CD4-positive, alpha-beta T cell treated with Interferon alpha-2 for 1 hour (primary cell): ENCODE measurements around the gene PPIAL4G.
"Not testable (repeated sequence)": the region's sequence is repeated elsewhere in the genome, so short reads cannot be mapped to it uniquely, and the experiment has no call there.

Source experiments
- DNase-seq, 2 donors: peaks; one replicate each; pipeline ENCODE4 v3.0.0-alpha.2; 2020 to 2022

The PPIAL4G gene

DNA sequence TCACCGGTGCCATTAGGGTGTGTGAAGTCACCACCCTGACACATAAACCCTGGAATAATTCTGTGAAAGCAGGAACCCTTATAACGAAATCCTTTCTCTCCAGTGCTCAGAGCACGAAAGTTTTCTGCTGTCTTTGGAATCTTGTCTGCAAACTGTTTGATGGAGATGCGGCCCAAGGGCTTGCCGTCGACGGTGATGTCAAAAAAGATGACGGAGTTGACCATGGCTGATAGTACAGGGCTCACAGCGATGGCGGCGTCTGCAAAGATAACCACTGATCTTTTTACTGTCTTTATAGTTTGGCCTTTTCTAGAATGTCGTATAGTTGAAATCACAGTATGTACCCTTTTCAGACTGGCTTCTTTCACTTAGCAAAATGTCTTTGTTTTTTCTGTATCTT lies at the start of gene PPIAL4G:
PPIAL4G (minus strand) TSS at position 274 of the 400 bp plus-strand sequence; CDS start at position 224, 50 bp downstream.
- DNase-seq: not testable (repeated sequence)

DNA sequence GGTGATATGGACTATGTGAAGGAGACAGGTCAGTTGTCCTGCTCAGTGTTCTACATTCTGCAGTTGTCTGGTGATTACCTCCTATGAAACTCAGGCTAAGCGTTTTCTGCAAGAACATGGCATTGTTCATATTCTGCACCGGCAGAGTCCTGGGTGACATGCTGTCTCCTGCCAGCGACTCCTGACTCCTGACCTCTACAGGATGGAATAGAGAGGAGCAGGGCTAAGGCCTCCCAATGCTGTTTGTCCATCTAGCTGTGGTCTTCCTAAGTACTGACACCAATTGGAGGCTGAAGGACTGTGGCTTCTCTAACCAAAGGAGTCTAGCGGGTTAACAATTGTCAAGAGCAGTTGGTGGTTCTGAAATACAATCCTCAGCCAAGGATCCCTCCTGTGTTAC lies 49.1 kb upstream of the PPIAL4G start:
- not testable (repeated sequence) for DNase-seq

DNA sequence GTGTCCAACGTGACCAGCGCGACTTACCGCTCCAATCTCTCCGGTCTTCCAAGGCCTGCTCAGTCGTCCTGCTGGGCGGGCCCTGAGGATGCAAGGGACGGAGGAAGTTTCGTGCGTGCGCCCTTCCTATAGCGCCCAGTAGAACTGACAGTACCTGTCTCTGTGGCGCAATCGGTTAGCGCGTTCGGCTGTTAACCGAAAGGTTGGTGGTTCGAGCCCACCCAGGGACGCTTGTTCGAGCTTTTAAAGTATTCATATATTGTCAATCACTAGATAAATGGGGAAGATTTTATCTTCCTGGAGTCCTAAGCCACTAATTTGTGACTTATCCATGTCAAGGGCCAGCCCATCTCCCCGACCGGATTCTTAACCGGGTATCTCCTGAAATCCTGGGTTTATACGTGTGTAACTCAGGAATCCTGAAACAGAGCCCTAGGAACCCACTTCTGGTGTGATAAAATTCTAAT lies 46.0 kb upstream of the PPIAL4G start:
- peak; percentile 70 to 81 for DNase-seq

DNA sequence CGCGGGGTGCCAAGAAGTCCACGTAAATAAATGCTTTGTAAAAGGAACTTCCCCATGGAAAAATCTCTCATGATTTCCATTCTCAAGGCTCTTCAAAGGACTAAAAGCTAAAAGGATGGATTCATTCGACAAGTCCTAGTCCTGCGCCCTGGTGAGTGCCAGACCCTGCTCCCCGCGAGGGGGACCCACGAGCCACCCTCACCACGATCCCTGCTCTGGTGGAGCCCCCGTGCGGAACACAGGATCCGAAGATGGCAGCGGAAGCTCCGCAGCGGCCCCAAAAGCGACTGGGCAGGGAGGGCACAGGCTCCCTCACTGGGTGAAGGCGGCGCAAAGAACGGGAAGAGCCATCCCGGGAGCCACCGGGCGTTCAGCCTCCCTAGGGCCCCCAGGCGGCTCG lies 45.5 kb upstream of the PPIAL4G start:
- DNase-seq: not testable (repeated sequence)

DNA sequence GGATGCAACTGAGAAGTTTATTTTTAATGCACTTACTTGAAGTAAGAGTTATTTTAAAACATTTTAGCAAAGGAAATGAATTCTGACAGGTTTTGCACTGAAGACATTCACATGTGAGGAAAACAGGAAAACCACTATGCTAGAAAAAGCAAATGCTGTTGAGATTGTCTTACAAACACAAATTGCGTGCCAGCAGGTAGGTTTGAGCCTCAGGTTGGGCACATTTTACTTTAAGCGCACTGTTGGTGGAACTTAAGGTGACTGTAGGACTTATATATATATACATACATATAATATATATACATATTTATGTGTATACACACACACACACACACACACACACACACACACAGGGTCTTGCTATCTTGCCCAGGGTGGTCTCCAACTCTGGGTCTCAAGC lies 43.5 kb upstream of the PPIAL4G start:
- peak in 1 of 2 donors; percentile 38 for DNase-seq

DNA sequence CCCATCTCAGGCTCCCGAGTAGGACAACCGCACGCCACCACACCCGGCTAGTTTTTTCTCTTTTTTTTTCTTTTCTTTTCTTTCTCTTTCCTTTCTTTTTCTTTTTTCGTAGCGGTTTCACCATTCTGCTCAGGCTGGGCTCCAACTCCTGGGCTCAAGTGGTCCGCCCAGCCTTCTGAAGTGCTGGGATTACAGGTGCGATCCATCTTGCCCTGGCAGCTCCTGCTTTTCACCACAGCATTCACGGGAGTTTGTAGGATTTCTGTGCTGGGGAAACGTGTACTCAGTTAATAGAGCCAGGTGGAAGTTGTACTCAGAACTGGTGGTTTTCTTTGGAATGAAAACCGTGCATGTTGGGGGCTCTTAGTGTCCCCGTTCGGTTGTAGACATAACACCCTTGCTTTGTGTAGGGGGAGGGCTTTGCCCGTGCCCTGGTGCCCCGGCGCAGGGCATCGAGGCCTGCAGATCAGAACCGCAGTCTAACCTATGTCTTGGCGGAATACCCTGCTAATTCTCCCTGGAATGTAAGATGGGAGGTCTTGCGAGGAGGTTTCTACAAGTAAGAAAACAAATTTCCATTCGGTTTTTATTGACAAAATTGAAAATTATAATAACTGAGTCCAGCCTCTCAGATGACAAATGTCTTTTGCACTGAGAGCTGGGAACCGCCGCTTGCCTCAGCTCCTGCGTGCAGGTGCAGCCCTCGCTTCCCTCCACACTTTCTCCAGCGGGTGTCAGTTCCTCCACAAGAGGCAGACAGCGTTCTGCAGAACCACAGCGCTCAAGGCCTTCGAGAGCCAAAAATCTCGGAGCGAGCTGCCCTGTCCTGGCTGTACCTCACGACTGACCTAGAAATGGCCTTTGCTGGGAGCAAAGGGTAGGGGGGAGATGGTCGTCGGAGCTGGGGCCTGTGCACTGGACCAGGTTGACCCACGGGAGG lies 40.4 kb upstream of the PPIAL4G start:
- DNase-seq: peak in 1 of 2 donors; percentile 35

DNA sequence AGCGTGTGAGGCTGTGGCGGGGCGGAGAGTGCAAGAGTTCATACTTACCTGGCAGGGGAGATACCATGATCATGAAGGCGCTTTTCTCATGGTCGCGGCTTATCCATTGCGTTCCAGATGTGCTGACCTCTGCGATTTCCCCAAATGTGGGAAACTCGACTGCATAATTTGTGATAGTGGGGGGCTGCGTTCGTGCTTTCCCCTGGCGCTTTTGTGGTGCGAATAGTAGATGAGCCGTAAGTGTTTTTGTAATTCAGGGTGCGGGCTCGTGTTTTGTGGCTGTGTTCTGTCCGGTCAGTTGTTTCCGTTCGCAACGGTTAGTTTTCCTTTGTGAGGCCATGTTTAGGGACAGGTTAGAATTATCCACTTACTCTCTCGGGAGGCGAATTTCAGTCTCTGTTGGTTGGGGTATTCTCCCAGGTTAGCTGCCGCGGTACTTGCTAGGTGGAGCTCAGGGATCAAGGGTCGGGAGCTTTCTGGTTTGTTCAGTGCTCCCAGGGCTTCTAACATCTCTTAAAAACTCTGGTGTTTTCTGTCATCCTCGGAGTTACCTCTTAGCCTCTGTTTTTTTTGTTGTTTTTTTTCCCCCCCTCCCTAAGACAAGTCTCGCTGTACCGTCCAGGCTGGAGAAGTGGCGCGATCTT lies 39.6 kb upstream of the PPIAL4G start:
- DNase-seq: peak; percentile 94 to 95

DNA sequence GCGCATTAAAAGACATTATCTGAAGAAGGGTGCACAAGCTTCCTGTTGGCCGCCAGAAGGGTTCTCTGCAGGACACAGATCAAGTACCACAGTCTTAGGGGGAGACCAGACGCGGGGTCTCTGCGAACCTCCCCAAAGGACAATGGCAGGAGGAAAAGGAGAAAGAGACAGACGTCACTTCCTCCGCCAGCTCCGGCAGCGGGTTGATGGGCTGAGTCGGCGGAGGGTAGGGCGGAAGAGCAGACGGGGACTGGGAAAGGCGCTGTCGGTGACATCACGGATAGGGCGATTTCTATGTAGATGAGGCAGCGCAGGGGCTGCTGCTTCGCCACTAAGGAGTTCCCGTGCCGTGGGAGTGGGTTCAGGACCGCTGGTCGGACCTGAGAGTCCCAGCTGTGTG lies 39.0 kb upstream of the PPIAL4G start:
- peak; percentile 91 to 92 for DNase-seq

DNA sequence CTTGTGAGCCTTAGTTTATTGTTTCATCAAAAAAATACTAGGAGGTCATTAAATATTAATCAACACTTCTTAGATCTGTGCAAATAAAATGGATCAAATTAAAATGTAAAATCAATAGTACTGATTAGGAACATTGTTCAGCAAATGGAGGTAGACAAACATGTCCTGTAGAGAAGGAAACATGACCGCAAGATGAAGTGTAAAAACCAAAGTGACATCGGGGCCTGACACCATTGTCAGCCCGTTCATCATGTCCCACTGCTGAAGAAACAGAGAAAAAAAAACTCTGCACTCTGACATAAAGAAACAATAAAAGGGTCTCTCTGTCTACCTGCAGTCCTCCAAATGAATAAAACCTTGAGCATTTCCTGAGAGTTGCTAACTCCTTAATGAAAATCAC lies 31.2 kb upstream of the PPIAL4G start:
- DNase-seq: peak in 1 of 2 donors; percentile 16

DNA sequence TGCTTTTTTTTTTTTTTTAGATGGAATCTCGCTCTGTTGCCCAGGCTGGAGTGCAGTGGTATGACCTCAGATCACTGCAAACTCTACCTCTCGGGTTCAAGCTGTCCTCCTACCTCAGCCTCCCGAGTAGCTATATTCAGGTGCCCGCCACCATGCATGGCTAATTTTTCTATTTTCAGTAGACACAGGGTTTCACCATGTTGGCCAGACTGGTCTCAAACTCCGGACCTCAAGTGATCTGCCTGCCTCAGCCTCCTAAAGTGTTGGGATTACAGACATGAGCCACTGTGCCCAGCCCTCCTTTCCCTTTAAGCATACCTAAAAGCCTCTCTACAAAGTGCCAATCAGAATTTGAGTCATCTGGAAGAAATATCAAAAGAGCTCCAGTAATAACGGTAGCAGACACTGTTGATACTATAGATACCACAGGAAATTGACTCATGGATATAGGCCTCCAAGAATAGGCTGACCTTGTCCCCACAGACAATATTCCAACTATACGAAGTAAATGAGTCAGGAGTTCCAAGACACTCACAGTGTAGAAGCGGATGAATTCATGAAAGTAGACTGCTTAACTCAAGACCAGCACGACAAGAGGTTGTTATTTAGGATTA lies 29.6 kb upstream of the PPIAL4G start:
- not testable (repeated sequence) for DNase-seq

DNA sequence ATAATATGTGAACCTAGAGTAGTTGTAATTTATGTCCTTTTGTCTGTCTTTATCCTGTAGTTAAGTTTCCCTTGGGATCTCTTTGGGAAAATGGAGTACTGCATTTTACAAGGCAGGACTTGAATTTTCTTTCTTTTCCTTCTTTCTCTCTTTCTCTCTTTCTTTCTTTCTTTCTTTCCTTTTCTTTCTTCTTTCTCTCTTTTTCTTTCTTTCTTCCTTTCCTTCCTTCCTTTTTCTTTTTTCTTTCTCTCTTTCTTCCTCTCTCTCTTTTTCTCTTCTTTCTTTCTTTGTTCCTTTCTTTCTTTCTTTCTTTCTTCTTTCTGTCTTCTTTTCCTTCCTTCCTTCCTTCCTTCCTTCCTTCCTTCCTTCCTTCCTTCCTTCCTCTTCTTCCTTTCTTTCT lies 10.8 kb upstream of the PPIAL4G start:
- DNase-seq: not testable (repeated sequence)

DNA sequence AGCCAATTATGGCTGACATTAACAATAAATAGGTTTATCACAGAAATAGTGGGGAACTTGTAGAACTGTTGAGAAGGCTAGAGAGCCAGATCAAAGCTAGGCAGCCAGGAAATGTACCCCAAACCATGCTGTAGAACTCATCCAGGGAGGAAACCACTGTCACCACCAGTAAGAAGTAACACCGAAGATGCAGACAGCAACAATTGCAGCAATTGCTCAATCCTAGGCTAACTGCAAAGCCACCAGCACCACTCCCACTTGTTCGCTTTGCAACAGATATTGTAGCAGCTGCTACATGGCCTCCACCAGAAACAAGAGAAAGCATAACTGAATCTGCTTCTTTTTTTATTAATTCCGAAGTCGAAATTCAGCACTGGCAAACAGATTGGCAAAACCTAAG lies 2.0 kb downstream of the PPIAL4G start:
- DNase-seq: peak; percentile 44 to 61

DNA sequence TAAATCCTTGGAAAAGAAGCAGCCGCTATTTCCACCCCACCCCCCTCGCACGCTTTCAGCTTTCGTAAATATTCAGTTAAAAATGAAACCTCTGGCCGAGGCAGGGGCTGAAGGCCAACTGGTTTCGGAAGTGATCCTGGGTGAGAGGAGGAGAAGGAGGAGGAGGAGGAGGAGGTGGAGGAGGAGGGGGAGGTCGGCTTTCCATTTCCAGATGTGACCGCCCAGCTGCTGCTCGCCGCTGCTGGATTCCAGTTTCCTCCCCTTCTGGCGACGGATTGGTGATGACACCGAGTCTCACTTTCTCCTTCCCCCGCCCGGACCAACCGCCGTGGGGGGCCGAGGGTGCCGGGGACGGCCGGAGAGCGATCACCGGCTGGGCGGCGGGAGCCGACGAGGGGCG lies 23.4 kb downstream of the PPIAL4G start:
- DNase-seq: not testable (repeated sequence)

DNA sequence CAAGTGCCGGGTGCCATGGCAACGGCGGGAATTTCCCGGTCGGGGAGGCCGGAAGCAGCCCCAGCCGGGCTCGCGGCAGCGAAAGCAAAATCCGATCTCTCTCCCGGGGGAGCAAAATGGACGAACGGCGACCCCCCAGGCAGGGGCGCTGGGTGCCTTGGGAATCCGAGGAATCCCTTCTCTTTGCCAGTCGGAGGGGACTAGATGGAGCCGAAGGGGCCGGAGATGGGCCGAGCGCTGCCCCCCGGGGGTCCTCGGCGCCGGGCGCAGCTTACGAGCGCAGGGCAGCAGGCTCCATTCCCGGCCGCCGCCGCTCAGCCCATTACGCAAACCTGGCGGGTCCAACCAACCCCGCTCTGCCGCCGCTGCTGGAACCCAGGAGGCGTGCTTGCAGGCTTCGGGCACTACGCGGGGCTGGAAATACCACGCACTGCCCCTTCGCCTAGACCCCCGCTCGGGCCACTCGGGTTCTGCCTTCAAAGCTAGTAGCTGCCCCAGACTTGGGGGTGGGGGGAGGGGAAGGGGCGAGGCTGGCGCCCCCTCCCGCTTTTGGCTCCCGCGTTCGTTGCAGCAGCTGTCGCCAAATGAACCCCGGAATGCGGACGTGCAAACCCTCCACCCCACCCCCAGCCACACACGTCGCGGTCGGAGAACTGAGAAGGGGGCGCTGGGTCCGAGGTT lies 24.1 kb downstream of the PPIAL4G start:
- DNase-seq: peak; percentile 59 to 61

DNA sequence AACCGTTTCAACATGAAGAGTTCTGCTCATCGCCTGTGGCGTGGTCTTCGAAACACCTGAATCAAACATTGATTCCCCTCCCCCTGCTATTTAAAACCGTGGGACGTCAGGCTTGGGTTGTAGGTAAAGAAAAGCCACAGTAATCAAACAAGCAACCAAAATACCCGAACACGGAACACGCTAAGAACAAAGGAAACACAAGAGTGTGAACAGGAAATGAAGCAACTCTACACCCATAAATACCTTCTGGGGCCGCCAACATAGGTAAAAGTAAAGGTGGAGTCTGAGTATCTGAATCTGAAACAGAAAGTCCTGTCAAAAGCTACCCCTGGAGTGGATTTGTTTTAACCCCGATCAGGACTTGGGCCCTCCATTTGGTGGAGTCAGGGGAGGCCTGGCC lies 24.7 kb downstream of the PPIAL4G start:
- DNase-seq: peak; percentile 70 to 87

DNA sequence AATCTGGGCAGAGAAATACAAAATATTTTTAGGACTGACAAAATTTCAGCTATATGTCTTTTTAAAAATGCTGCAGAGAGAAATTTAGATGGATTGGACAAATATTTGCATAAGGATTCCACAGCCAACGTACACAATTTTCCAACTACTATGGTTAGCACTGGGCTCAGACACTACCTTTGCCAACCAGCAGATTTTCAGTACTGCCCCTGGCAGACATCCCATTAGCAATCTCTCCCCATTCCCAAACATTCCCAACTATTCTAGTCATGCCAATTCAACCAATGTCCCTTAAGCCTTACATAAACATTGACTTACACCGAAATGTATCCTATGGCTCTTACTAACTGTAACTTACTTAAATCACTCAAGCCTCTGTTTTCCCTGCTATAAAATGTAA lies 30.3 kb downstream of the PPIAL4G start:
- not testable (repeated sequence) for DNase-seq

DNA sequence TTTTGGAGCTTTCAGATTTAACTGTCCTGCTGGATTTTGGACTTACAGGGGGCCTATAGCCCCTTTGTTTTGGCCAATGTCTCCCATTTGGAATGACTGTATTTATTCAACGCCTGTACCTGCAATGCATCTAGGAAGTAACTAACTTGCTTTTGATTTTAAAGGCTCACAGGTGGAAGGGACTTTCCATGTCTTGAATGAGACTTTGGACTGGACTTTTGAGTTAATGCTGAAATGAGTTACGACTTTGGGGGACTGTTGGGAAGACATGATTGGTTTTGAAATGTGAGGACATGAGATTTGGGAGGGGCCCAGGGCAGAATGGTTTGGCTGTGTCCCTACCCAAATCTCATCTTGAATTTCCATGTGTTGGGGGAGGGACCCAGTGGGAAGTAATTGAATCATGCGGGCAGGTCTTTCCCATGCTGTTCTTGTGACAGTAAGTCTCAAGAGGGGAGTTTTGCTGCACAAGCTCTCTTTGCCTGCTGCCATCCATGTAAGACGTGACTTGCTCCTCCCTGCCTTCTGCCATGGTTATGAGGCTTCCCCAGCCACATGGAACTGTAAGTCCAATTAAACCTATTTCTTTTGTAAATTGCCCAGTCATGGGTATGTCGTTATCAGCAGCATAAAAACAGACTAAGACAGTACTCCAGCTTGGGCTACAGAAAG lies 43.3 kb downstream of the PPIAL4G start:
- DNase-seq: not testable (repeated sequence)

DNA sequence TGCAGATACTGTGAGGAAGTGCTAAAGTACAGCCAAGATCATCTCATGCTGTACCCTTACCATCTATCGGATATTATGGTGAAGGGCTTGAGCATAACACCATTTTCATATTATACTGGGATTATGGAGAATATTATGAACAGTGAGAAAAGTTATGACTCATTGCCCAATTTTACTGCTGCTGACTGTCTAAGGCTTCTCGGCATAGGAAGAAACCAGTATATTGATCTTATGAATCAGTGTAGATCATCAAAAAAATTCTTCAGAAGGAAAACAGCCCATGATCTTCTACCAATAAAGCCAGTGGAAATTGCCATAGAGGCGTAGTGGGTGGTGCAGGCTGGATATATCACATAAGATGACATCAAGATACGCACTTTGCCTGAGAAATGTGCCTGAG lies 47.7 kb downstream of the PPIAL4G start:
- DNase-seq: no peak

DNA sequence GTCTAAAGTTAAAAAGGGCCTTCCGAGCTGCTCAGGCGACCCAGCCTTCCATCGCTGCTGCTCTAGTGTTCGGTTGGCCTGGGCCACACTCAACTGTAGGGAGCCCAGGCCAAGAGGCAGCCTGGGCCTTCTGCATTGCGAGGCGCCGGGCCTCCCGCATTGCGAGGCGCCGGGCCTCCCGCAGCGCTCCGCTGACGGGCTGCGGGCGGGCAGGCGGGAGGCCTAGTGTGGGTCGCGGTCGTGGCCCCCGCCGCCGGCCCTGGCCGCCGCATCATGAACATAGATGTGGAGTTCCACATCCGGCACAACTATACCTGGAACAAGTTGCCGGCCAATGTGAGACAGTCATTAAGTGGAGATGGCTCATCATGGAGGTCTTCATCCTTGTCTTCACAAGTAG lies 48.3 kb downstream of the PPIAL4G start:
- no peak for DNase-seq

DNA sequence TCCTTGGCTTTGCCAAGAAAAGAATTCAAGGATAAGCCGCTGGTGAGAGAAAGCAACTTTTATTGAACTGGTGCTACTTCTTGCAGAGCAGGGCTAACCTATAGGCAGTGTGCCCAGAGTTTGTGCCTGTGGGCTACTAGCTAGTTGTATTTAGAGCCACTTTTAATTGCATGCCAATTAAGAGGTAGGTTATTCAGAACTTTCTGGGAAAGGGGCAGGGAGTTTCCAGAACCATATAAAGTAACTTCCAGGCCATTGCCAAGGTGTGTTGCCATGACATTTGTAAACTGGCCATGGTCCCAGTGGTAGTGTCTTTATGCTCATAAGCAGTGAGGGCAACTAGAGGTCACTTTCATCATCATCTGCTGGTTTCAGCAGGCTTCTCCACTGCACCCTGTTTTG lies 50.2 kb downstream of the PPIAL4G start:
- not testable (repeated sequence) for DNase-seq
